SIG-M5 treated with dmso at 0.1 percent for 504 hours (cell line): ENCODE results near the gene SORCS2.

Experiments
- DNase-seq: peaks from one replicate; lab custom pipeline; 2025; ENCODE audit not compliant: unreplicated experiment; lab: John Stamatoyannopoulos, UW

The SORCS2 gene

DNA sequence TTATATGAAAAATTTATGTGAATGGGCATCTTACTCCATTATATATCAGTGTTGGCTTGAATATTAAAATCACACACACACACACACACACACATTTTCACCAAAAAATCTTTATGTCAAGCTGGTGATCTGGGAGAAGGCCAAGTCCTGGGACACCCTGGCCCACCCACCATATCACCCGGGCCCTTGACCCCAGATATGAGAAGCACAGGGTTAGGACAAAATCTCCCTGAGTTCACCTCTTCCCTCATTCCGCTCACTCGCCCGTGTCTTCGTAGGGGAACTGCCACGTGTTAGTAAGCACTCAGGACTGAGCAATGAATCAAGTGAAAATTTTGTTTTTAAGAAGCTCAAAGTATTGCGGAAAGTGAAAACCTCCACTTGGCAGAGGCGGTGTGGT is 346.2 kb downstream of the SORCS2 start:
- DNase-seq = no peak

GRCh38 chr4:7539186-7539585 is 346.8 kb downstream of the SORCS2 start:
- no peak for DNase-seq

GRCh38 chr4:7539659-7540058 is 347.3 kb downstream of the SORCS2 start:
- no peak for DNase-seq

GRCh38 chr4:7540206-7540605 is 347.9 kb downstream of the SORCS2 start:
- DNase-seq = no peak

- DNase-seq = no peak
Measured at GRCh38 chr4:7540654-7541413, 348.5 kb downstream of the SORCS2 start.

DNA sequence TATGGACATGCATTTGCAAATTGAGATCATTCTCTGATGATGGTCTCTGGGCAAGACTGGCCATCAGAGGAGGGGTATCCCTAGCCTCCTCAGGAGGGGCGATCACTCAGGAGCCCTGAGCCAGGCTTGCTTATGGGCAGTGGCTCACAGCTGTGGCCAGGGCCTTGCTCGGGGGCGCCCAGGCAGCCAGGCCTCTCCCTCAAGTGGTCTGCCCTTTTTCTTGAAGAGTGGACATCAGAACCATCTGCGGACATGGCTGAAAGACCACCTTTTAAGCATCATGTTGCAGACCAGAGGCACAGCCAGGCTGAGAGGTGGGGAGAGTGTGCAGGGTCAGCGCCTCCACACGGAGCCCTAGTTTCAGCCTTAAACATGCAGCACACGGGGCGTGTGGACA is 349.1 kb downstream of the SORCS2 start:
- DNase-seq = no peak

GRCh38 chr4:7542781-7543180 is 350.4 kb downstream of the SORCS2 start:
- no peak for DNase-seq

- no peak for DNase-seq
Measured at GRCh38 chr4:7546152-7546808, 353.9 kb downstream of the SORCS2 start.

- no peak for DNase-seq
Measured at GRCh38 chr4:7546809-7547367, 354.6 kb downstream of the SORCS2 start.

DNA sequence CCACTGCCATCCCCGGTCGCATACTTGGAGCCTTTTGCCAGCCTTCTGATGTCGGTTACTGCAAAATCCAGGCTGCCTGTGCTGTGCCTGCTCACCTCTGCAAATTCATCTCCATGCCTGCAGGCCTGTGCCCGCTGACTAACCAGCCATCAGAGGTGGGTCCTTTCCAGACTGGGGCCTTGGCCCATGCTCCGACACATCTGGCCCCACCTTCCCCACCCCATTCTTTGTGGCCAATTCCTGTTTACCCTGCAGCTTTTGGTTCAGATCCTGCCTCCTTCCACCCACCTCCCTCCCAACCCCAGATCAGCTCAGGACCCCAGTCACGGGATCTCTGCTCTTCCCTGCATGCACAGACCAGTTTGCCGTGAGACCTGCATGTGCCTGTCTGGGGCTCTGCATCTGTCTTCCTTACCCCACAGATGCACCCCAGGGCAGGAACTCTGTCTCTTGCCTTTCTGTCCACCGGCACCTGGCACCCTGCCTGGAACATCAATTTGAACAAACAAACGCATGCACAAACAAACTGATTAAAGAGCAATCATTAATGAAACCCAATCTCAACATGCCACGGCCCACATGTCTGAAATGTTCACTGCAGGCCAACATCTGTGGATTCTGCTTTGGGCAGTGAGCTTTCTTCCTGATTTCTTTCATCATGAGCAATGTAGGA is 355.2 kb downstream of the SORCS2 start:
- DNase-seq = no peak

- DNase-seq = no peak
Measured at GRCh38 chr4:7549866-7550265, 357.5 kb downstream of the SORCS2 start.

GRCh38 chr4:7552466-7552865 is 360.1 kb downstream of the SORCS2 start:
- no peak for DNase-seq

GRCh38 chr4:7553280-7553679 is 360.9 kb downstream of the SORCS2 start:
- DNase-seq = no peak

- no peak for DNase-seq
Measured at GRCh38 chr4:7554905-7555304, 362.6 kb downstream of the SORCS2 start.

GRCh38 chr4:7556558-7556957 is 364.2 kb downstream of the SORCS2 start:
- no peak for DNase-seq

GRCh38 chr4:7557456-7557855 is 365.1 kb downstream of the SORCS2 start:
- no peak for DNase-seq

DNA sequence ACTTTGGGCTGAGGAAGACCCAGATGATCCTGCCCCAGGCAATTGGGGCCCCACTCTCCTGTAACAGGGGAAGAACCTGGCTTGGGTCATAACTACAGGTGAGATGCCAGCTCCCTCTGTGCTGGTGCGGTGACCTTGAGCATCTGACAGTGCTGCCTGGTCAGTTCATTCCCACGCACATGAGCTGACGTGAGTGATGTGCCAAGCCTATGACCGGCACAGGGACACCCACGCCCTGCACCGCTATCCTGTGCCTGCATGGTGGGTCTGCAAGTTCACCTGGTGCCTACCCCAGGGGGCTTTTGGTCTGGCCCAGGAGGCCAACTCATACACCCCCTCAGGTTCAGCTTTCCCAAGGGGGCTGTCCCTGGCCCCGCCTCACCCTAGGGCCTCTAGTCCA is 366.1 kb downstream of the SORCS2 start:
- no peak for DNase-seq

DNA sequence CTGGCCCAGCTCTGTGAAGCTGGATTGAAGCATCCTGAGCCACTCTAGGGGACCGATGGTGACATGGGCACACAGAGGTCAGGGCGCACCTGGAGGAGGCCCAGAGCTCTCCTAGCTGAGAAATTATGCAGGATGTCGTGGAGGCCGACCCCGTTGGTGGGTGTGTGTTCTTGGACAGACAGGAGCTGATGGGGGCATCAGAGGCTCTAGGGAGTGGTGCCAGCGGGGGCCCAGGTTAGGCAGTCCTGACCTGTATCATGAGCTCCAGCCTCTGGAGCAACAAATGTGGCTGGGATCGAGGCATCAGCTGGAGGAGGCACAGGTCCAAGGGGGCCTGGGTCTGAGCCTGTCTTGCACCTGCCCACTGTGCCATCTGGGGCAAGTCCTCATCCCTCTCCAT is 367.0 kb downstream of the SORCS2 start:
- no peak for DNase-seq

DNA sequence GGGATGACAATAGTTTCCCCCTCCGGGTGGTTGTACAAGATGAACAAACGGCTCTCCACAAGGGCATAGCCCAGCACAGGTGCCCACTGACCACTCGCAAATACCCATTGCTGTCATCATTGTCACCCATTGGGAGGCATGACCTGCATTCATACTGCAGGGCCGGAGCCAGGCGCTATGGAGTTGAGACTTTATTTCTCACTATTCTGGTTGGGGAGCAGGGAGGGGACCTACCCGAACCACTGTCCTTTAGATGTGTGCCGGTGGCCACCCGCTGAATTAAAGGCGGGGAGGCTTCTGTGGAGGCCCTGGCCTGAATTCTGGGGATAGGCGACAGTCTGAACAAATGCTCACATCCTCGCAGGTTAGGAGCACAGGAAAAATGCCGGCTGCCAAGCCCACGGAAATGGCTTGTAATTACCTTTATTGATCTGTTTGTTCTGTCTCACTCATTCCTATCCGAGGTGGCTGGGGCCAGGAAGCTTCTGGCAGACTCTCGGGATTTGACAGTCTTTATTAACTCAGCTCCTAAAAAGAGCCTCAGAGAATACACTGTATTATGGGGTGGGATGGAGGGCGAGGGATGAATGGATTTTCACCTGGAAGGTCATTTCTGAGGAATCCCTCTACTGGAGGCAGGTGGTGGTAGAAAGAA is 367.5 kb downstream of the SORCS2 start:
- no peak for DNase-seq

DNA sequence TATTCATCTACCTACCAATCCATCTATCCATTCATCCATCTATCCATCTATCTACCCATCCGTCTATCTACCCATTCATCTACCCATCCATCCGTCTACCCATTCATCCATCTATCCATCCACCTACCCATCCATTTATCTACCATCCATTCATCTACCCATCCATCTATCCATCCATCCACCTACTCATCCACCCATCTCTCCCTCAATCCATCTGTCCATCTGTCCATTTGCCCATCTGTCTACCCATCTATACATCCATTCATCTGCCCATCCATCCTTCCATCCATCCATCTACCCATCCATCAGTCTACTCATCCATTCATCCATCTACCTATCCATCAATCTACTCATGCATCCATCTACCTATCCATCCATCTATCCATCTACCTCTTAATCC is 369.2 kb downstream of the SORCS2 start:
- no peak for DNase-seq

GRCh38 chr4:7564242-7564641 is 371.9 kb downstream of the SORCS2 start:
- no peak for DNase-seq
